Left kidney (tissue), 2 donors: Measurements from ENCODE around the gene TAS2R41. TPM values are rescaled to one million over a fixed set of nuclear protein-coding genes. Genes with fewer than 3 reads are reported as not detected.

Experiments
- DNase-seq: peaks from one replicate; pipeline ENCODE4 v3.0.0-alpha.2; 2013
- polyA plus RNA-seq: library from polyadenylated mRNA; unstranded; fragments of 120-200 nt; gene quantifications from one replicate; pipeline ENCODE4 v1.2.1, GENCODE V29; 2013; ENCODE audit not compliant: insufficient read length

The TAS2R41 gene
- polyA plus RNA-seq, 1 donor, result not detected

- no peak for DNase-seq
These were observed 16.1 kb downstream of the TAS2R41 start for GRCh38 chr7:143493751-143494150.

- DNase-seq, result no peak
These were observed 16.9 kb downstream of the TAS2R41 start for GRCh38 chr7:143494622-143495021.

GRCh38 chr7:143495851-143496250 is 18.2 kb downstream of the TAS2R41 start:
- no peak for DNase-seq

- DNase-seq, result no peak
These were observed 18.6 kb downstream of the TAS2R41 start for GRCh38 chr7:143496263-143496662.

GRCh38 chr7:143497008-143497795 is 19.5 kb downstream of the TAS2R41 start:
- DNase-seq, result no peak

- DNase-seq, result no peak
These were observed 21.6 kb downstream of the TAS2R41 start for GRCh38 chr7:143499246-143499645.

DNA sequence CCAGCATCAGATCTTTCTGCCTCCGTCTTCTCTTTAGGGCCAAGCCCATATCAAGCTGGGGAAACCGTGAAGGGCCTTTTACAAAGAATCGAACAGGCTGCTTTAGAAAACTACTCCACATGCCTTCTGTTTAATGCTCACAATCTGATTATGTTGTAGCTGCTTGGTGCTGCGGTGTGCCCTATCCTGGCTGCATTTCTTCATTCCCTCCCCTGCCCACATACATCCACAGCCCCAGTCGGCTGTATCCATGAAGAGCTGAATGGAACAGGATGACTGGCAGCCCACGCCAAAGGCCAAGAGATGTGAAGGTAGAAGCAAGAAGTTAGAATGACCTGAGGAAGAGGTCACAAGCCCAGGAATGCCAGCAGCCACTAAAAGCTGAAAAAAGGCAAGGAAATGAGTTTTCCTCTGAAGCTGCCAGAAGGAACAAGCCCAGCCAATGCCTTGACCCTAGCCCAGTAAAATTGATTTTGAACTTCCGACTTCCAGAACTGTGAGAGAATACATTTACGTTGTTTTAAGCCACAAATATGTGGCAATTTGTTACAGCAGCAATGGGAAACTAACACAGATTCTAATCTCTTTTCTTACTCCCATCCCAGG is 22.2 kb downstream of the TAS2R41 start:
- DNase-seq, result no peak

DNA sequence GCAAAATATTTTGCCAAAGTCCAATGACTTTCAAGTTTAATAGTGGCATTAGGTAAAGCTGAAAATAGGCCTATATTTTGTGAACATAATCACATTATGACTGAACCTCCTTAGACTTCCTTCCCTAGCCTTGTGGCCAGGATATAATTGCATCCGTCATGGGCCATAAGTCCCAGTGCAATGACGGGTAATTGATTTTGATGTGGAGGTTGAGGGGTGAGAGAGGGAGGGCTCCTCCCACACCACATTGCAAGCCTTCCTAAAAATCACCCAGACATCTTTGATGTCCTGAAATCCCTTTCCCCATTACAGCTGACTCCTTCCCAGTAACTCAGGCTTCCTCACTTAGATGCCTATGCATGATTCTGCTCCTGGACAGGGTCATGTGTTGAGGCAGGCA is 25.6 kb downstream of the TAS2R41 start:
- peak; percentile 50 for DNase-seq

GRCh38 chr7:143504215-143504936 is 26.7 kb downstream of the TAS2R41 start:
- no peak for DNase-seq

DNA sequence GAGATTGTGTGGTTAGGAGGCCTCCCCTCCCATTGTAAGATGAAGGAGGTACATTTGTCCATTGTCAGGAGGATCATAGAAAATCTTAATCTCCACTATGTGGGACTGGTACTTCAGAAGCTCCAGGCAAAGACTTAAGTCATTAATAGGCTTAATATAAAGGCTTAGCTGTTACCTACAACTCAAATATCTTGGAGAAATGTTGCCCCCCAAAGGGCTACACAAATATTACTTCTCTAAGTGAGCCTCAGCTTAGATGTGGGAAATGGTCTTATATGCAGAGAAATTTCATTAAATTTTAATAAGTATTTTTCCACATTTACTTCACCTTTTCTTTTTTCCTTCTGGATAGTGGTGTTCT is 27.2 kb downstream of the TAS2R41 start:
- DNase-seq, result no peak

DNA sequence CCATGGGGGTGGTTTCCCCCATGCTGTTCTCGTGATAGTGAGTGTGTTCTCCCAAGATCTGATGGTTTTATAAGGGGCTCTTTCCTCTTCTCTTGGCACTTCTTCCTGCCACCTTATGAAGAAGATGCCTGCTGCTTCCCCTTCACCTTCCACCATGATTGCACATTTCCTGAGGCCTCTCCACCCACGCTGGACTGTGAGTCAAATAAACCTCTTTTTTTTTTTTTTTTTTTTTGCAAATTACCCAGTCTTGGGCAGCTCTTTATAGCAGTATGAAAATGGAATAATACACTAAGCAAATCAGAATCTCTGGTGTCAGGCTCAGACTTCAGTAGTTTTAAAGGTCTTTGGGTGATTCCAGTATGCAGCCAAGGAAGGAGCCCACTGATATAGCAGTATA is 28.2 kb downstream of the TAS2R41 start:
- no peak for DNase-seq

- no peak for DNase-seq
These were observed 29.4 kb downstream of the TAS2R41 start for GRCh38 chr7:143507094-143507518.

DNA sequence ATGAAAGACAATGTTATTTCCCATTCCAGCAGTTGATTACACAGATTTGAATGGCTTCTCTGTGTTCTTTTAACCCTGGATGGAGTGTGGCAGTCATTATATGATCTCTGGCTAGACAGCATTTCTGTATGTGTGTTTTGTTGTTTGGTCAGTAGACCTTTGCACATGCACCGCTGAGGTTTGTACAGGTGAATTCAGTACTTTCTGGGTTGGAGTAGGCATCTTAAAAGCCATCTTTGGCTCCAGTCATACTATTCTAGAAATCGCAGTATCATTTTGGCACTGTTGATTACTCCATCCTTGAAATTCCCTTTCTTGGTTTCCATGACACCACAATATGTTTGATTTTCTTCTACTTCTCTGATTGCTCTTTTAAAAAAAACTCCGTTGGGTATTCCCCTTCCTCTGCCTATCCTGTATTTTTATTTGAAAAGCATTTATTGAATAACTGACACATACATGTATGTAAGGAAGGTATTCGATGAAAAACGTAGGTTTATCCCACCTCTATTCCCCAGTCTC is 29.9 kb downstream of the TAS2R41 start:
- DNase-seq, result no peak

- DNase-seq, result no peak
These were observed 33.4 kb downstream of the TAS2R41 start for GRCh38 chr7:143510854-143511592.

DNA sequence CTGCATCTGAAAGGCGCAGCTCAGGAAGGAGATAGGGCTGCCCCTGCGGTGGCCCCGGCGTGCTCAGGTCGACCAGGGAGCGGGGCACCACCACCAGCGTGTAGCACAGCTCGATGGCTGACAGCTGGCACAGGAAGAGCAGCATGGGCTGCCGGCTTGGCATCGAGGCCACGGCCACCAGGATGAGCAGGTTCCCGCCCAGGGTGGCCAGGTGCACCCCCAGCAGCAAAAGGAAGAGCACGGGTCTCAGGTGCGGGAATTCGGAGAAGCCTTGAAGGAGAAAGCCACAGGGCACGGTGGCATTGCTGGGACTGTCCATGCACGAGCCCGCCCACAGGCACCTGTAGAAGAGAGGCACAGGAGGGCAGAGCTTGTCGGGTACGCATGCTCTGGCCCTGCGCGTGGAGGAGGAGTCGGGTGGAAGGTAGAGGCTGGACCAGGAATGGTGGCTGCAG is 33.9 kb downstream of the TAS2R41 start:
- DNase-seq, result no peak

- no peak for DNase-seq
These were observed 35.0 kb downstream of the TAS2R41 start for GRCh38 chr7:143512488-143513340.

GRCh38 chr7:143514487-143514886 is 36.8 kb downstream of the TAS2R41 start:
- no peak for DNase-seq

DNA sequence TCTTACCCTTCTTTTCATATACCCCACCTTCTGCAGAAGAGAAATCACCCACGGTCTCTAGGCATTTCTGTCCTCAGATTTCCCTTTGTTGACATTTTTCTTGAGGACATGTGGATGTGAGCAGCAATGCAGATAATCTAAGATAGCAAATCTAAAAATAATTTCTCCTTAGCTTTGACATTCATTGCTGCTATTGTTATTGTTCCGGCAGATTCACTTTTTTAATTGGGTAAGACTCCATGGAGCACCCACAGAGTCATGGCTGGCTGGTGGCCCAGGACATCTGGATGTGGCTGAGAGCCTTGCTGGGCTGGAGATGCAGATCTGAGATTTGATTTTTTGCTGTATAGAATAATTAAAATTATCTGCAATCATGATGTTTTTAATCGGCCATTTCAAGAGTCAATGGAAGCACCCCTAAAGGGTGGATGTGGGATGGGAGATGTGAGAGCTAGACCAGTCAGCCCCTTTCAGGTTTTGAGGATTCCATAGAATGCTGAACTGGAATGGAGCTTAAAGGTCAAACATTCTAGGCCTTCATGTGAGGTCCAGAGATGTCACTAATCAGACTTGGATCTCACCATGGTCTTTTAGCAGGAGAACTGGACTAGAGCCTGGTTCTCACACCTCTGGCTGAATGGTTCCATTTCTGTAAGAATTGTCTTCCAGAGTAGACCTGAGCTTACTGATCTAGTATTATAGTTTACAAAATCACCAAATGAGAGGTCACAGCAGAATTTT is 37.5 kb downstream of the TAS2R41 start:
- no peak for DNase-seq

DNA sequence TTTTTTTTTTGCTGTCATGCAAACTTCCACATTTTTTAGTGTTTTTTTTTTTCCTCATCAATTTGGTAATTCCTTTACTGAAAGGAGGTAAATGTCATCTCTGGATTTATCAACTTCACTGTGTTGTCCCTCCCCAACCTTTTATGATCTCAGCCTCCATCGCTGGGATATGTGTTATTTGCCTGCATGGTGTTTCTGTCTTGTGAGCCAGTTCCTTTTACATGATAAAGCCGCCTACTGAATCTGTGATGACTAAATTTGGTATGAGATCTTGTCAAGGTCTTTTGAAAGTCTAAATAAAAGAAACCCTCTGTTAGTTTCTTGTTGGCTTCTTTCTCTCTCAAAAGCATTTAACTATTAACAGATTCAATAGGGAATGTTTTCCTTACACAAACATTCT is 39.3 kb downstream of the TAS2R41 start:
- DNase-seq, result no peak

DNA sequence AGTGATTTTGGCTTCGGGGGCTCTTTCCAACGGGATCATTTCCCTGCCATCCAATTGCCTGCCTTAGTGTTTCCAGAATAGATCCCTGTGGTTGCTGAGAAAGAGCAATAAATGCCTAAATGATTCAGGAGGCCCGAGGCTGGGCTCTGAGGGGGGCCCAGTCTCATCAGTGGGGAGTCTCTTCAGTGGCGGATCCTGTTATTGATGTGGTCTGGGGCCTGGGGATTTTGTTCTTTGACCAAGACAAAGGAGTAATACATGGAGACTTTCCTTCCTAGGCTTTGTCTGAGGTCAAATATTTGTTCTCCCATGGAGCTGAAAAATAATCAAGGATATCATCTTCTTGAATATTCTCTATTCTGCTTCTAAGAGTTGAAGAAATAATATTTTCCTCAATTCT is 40.8 kb downstream of the TAS2R41 start:
- DNase-seq, result no peak
